HUDEP-2 (cell line): ENCODE results near the gene TRIM27.
"Not testable (repeated sequence)": the region's sequence is repeated elsewhere in the genome, so short reads cannot be mapped to it uniquely, and the experiment has no call there.

Source experiments
- DNase-seq, 76 experiments: peaks; one replicate each; lab custom pipeline; 2025; ENCODE audit not compliant: unreplicated experiment in 76 of 76; lab: John Stamatoyannopoulos, UW

TRIM27 gene

GRCh38 chr6:28923318-28924102, at the start of gene TRIM27:
TSS of gene TRIM27 (minus strand) at chr6:28923985. CDS start at chr6:28923632, 353 bp downstream.
- DNase-seq, result peak in 74 of 76 experiments; percentile 51 to 92 (median 82)

GRCh38 chr6:28970056-28970455, 46.3 kb upstream of the TRIM27 start:
- DNase-seq, result not testable (repeated sequence)

GRCh38 chr6:28969129-28969528, 45.3 kb upstream of the TRIM27 start:
- DNase-seq, result no peak

GRCh38 chr6:28968476-28968875, 44.7 kb upstream of the TRIM27 start:
- no peak for DNase-seq

- no peak for DNase-seq
Observed at GRCh38 chr6:28965706-28966105, 41.9 kb upstream of the TRIM27 start.

GRCh38 chr6:28960846-28961500, 37.2 kb upstream of the TRIM27 start:
- peak in 24 of 76 experiments; percentile 17 to 54 (median 38) for DNase-seq

- DNase-seq, result not testable (repeated sequence)
Observed at GRCh38 chr6:28958561-28959243, 34.9 kb upstream of the TRIM27 start.

GRCh38 chr6:28957795-28958314, 34.1 kb upstream of the TRIM27 start:
- DNase-seq, result not testable (repeated sequence)

- no peak for DNase-seq
Observed at GRCh38 chr6:28956331-28956730, 32.5 kb upstream of the TRIM27 start.

GRCh38 chr6:28953585-28954258, 29.9 kb upstream of the TRIM27 start:
- DNase-seq, result peak in 10 of 76 experiments; percentile 14 to 69 (median 54)

GRCh38 chr6:28953039-28953584, 29.3 kb upstream of the TRIM27 start:
- peak in 72 of 76 experiments; percentile 27 to 88 (median 70) for DNase-seq

GRCh38 chr6:28949656-28950195, 25.9 kb upstream of the TRIM27 start:
- not testable (repeated sequence) for DNase-seq

GRCh38 chr6:28948782-28949486, 25.1 kb upstream of the TRIM27 start:
- DNase-seq, result no peak

- no peak for DNase-seq
Observed at GRCh38 chr6:28947831-28948270, 24.1 kb upstream of the TRIM27 start.

GRCh38 chr6:28947067-28947765, 23.4 kb upstream of the TRIM27 start:
- DNase-seq, result no peak

- no peak for DNase-seq
Observed at GRCh38 chr6:28945349-28945748, 21.6 kb upstream of the TRIM27 start.

GRCh38 chr6:28944412-28944865, 20.7 kb upstream of the TRIM27 start:
- peak in 72 of 76 experiments; percentile 18 to 95 (median 76) for DNase-seq
